HL-60/S4 treated with retinoic acid at 250 ng/mL for 4 days and 3 days (cell line): ENCODE data around the gene SLC41A3.
"Not testable (repeated sequence)": the region's sequence is repeated elsewhere in the genome, so short reads cannot be mapped to it uniquely, and the experiment has no call there.

Experiments used
- in situ Hi-C: fragments of 300-500 bp; cut with MboI; formaldehyde crosslinking; loops from 2 replicates; pipeline ENCODE4 v1.7.0; 2022; ENCODE audit warnings: low sequenced_read_pairs

The SLC41A3 gene

GRCh38 chr3:126107203-126107939, 23.4 kb upstream of the SLC41A3 start:
- in situ Hi-C loops: no loop called here

GRCh38 chr3:126106336-126107202, 22.6 kb upstream of the SLC41A3 start:
- in situ Hi-C loops: no loop called here

- in situ Hi-C loops: no loop called here
Measured at GRCh38 chr3:126105691-126106187, 21.8 kb upstream of the SLC41A3 start.

- in situ Hi-C loops: no loop called here
Measured at GRCh38 chr3:126104742-126105605, 21.1 kb upstream of the SLC41A3 start.

GRCh38 chr3:126104028-126104635, 20.2 kb upstream of the SLC41A3 start:
- in situ Hi-C loops: no loop called here

- in situ Hi-C loops: no loop called here
Measured at GRCh38 chr3:126103121-126104027, 19.4 kb upstream of the SLC41A3 start.

- in situ Hi-C loops: no loop called here
Measured at GRCh38 chr3:126102530-126102951, 18.6 kb upstream of the SLC41A3 start.

GRCh38 chr3:126102011-126102410, 18.1 kb upstream of the SLC41A3 start:
- in situ Hi-C loops: no loop called here

GRCh38 chr3:126101521-126101982, 17.6 kb upstream of the SLC41A3 start:
- in situ Hi-C loops: no loop called here

- in situ Hi-C loops: no loop called here
Measured at GRCh38 chr3:126100634-126101301, 16.8 kb upstream of the SLC41A3 start.

- in situ Hi-C loops: no loop called here
Measured at GRCh38 chr3:126100269-126100633, 16.3 kb upstream of the SLC41A3 start.

- in situ Hi-C loops: no loop called here
Measured at GRCh38 chr3:126098391-126098858, 14.5 kb upstream of the SLC41A3 start.

GRCh38 chr3:126097801-126098200, 13.9 kb upstream of the SLC41A3 start:
- in situ Hi-C loops: no loop called here

- in situ Hi-C loops: not testable (repeated sequence)
Measured at GRCh38 chr3:126096274-126096673, 12.3 kb upstream of the SLC41A3 start.

GRCh38 chr3:126092128-126092527, 8.2 kb upstream of the SLC41A3 start:
- in situ Hi-C loops: not testable (repeated sequence)

GRCh38 chr3:126087552-126088175, 3.7 kb upstream of the SLC41A3 start:
- in situ Hi-C loops: no loop called here

- in situ Hi-C loops: no loop called here
Measured at GRCh38 chr3:126085841-126086240, 1.9 kb upstream of the SLC41A3 start.

- in situ Hi-C loops: no loop called here
Measured at GRCh38 chr3:126085276-126085675, 1.4 kb upstream of the SLC41A3 start.
